Heart right ventricle (tissue), 16 donors: ENCODE measurements around the gene ANKRD17. TPM values are rescaled to one million over a fixed set of nuclear protein-coding genes. Genes with fewer than 3 reads are reported as not detected.

Source experiments
- ATAC-seq, 8 donors: fragments of 200-7000 bp; cut with Tn5 transposase; one replicate each; pipeline ENCODE4 v1.9.1; 2020; ENCODE audit warnings: mild to moderate bottlenecking in 8 of 8, moderate library complexity in 8 of 8, moderate number of reproducible peaks in 1 of 8
- DNase-seq, 2 donors: peaks; one replicate each; pipeline ENCODE4 v3.0.0-alpha.2; 2020
- H3K27ac ChIP-seq, 10 donors: fragments of 200-600 bp; sonication (generic) in 2 of 10; one replicate each; pipeline versions ENCODE4 v1.5.0 to v1.8.0; 2020 to 2022; ENCODE audit warnings: mild to moderate bottlenecking in 3 of 10
- H3K27me3 ChIP-seq, 7 donors: fragments of 200-600 bp; one replicate each; pipeline ENCODE4 v1.8.0; 2021 to 2022; ENCODE audit warnings: mild to moderate bottlenecking in 2 of 7
- H3K36me3 ChIP-seq, 9 donors: fragments of 200-600 bp; sonication (generic) in 1 of 9; one replicate each; pipeline versions ENCODE4 v1.5.0 to v1.8.0; 2020 to 2022; ENCODE audit warnings: mild to moderate bottlenecking in 2 of 9
- H3K4me1 ChIP-seq, 9 donors: fragments of 200-600 bp; sonication (generic) in 1 of 9; one replicate each; pipeline versions ENCODE4 v1.5.0 to v1.8.0; 2020 to 2022; ENCODE audit warnings: mild to moderate bottlenecking in 4 of 9
- H3K4me3 ChIP-seq, 10 donors: fragments of 200-600 bp; sonication (generic) in 2 of 10; one replicate each; pipeline versions ENCODE4 v1.5.0 to v1.8.0; 2020 to 2022; ENCODE audit warnings: mild to moderate bottlenecking in 7 of 10, moderate library complexity in 2 of 10
- H3K9me3 ChIP-seq, 11 donors: fragments of 200-600 bp in 10 of 11; sonication (generic) in 2 of 11; one replicate each; pipeline versions ENCODE4 v1.5.0 to v1.8.0; 2013 to 2022; ENCODE audit warnings: mild to moderate bottlenecking in 2 of 11, control low read depth in 1 of 11, moderate library complexity in 1 of 11
- WGBS, 2 donors: extraction: QIAGEN DNeasy Blood & Tissue Kit; methylation state at CpG; one replicate each; pipeline ENCODE4 v1.1.7; 2013; ENCODE audit warnings: inconsistent platforms in 1 of 2; 5-methylcytosine and 5-hydroxymethylcytosine counted together
- intact Hi-C, 10 donors: fragments of 100-400 bp; cut with DNase I; formaldehyde crosslinking; loops; one replicate each; pipeline versions ENCODE4 v1.11.1 to v1.14.2; 2022
- polyA plus RNA-seq, 2 donors: library from polyadenylated mRNA; stranded (reverse); fragments of 200-250 nt; gene quantifications; one replicate each; pipeline ENCODE4 v1.2.3, GENCODE V29; 2013
- total RNA-seq, 10 donors: library from RNA; stranded (reverse); fragmentation: NEBNext Ultra II Directional in 3 of 10; extraction: Animal tissue kit (Norgen Biotek cat#: 25700) in 3 of 10; gene quantifications; one replicate each; pipeline versions ENCODE4 v1.2.1 to v1.2.4, GENCODE V29; 2021 to 2023
- TF ChIP-seq, protein P1 (sequence below), 9 donors: fragments of 200-600 bp; sonication (generic) in 2 of 9; IDR thresholded peaks; one replicate each; pipeline versions ENCODE4 v1.5.0 to v1.8.0; 2021 to 2022; ENCODE audit warnings: antibody characterized with exemption in 9 of 9, mild to moderate bottlenecking in 5 of 9, moderate library complexity in 1 of 9
- donor health status: Arrhythmogenic right ventricular cardiomyopathy.
- donor health status: ischemic (EF 13 %, LVEDD 7.1; RV severe dilation, severe dysfunction).
- donor health status: healthy with polysubstance abuse.
- donor health status: DM: no; HTN: yes; CAD: no.
- donor health status: DM: no; HTN: no; CAD: no.
- donor health status: ischemic (EF 25% LVEDD 6.9; RV normal size, moderate dysfunction).
- donor health status: ischemic (EF 25% LVEDD 5.7; RV mildly dilated, moderate dysfunction).
- donor health status: healthy.
- donor health status: DM: yes; HTN: yes; CAD: no.
- donor health status: Ischemic cardiomyopathy.
- donor health status: ischemic (EF 35%, LVEDD 5.7; RV mildly dilated, moderate dysfunction).
- donor health status: nonischemic (EF 11% LVEDD 7.7; RV severe dilation, severe dysfunction).
- donor health status: DM: yes; HTN: yes; CAD: no.
- donor health status: PGD.
- donor health status: ischemic (EF 29% LVEDD 5.4; RV normal size, mild dysfunction).
- donor health status: nonischemic (EF 23%, LVEDD 6.1; RV moderate dilation, normal function).

Gene ANKRD17
- total and polyA plus RNA-seq, 12 donors = 13.5 to 71.7 (median 60.4) TPM

DNA sequence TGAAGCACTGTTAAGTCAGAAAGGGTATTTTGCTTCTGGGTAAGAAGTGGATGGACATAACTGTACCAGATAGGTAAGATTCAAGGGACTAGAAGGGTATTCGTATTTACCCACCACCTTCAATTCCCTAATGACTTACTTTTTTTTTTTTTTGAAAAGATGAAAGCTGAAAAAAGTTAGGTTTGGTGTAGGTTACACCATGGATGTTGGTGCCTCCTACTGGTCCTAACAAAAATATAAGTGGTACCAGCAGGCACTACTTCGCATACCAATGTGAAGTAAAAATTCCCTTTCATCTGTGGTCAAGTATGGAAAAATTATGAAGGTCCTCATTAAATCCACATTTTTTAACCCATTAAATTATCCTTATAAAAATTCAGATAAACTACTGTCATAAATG, 7.2 kb downstream of the ANKRD17 start:
- DNase-seq (no peak), ATAC-seq (no peak)
- 90 to 91% methylated on average over 2 of the region's 2 CpGs for WGBS, 2 donors
- TF ChIP-seq, protein P1, sequence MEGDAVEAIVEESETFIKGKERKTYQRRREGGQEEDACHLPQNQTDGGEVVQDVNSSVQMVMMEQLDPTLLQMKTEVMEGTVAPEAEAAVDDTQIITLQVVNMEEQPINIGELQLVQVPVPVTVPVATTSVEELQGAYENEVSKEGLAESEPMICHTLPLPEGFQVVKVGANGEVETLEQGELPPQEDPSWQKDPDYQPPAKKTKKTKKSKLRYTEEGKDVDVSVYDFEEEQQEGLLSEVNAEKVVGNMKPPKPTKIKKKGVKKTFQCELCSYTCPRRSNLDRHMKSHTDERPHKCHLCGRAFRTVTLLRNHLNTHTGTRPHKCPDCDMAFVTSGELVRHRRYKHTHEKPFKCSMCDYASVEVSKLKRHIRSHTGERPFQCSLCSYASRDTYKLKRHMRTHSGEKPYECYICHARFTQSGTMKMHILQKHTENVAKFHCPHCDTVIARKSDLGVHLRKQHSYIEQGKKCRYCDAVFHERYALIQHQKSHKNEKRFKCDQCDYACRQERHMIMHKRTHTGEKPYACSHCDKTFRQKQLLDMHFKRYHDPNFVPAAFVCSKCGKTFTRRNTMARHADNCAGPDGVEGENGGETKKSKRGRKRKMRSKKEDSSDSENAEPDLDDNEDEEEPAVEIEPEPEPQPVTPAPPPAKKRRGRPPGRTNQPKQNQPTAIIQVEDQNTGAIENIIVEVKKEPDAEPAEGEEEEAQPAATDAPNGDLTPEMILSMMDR (IDR thresholded peaks at IDR 0.05) = peak in 1 of 9 donors; percentile 17
- peaks cover 0 to 5% (median 0%) of the 10 kb centered on the region in 11 donors for H3K9me3 ChIP-seq
- peaks cover 0 to 61% (median 50%) of the 10 kb centered on the region in 9 donors for H3K4me1 ChIP-seq
- H3K27me3 ChIP-seq = no peaks in the 10 kb centered on the region
- H3K27ac ChIP-seq = no peak overlapping the region
- intact Hi-C loops = loop anchor here in 3 of 10 donors (10.0 kb wide), 3 partner anchors 117 to 157 kb away; no protein-coding TSS in a partner anchor
- H3K36me3 ChIP-seq = peaks cover 0 to 31% (median 0%) of the 10 kb centered on the region in 9 donors
- H3K4me3 ChIP-seq = no peak overlapping the region

DNA sequence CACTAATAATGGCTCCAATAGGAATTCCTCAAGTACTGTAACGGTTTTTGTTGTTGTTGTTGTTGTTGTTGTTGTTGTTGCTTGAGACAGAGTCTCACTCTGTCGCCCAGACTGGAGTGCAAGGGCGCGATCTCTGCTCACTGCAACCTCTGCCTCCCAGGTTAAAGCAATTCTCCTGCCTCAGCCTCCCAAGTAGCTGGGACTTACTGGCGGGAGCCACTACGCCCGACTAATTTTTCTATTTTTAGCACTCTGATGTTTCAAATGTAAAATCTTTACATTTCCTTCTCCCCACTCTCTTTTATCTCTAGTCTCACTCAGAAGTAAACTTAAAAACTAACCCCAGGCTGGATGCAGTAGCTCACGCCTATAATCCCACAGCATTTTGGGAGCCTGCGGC, 8.0 kb downstream of the ANKRD17 start:
- Histone ChIP-seq H3K4me3 (no peak overlapping the region), H3K27ac (no peak overlapping the region), H3K9me3 (peaks cover 0 to 5% (median 0%) of the 10 kb centered on the region in 11 donors), H3K4me1 (peaks cover 0 to 61% (median 47%) of the 10 kb centered on the region in 9 donors), H3K36me3 (peaks cover 0 to 30% (median 0%) of the 10 kb centered on the region in 9 donors), H3K27me3 (no peaks in the 10 kb centered on the region)
- ATAC-seq = no peak
- WGBS, 2 donors = 84 to 90% methylated on average over 9 of the region's 9 CpGs
- TF ChIP-seq, protein P1 (IDR thresholded peaks at IDR 0.05) = no peak
- intact Hi-C loops = loop anchor here in 3 of 10 donors (10.0 kb wide), 3 partner anchors 116 to 156 kb away; no protein-coding TSS in a partner anchor
- DNase-seq = no peak

DNA sequence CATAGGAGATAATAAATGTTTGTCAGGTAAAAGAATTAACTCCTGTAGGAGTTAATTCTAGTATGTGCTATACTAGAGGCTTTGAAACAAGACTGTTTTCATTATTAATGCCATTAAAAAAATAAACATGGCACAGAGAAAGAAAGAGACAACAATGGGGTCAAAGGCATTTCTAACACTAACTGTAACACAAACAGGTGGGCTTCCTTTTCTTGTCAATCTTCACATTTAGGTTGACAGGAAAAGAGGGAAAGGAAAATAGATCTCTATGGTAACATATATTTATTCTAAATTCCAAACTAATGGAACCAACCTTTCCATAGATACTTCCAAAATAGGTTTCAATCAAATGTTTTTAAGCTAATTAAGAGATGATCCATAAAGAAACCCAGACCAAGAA, 9.8 kb downstream of the ANKRD17 start:
- Histone ChIP-seq H3K27ac (no peak overlapping the region), H3K9me3 (peaks cover 0 to 5% (median 0%) of the 10 kb centered on the region in 11 donors), H3K4me3 (no peak overlapping the region), H3K4me1 (peaks cover 0 to 55% (median 29%) of the 10 kb centered on the region in 9 donors), H3K36me3 (peaks cover 0 to 29% (median 0%) of the 10 kb centered on the region in 9 donors), H3K27me3 (no peaks in the 10 kb centered on the region)
- intact Hi-C loops = no loop called here
- TF ChIP-seq, protein P1 (IDR thresholded peaks at IDR 0.05) = no peak
- ATAC-seq (no peak), DNase-seq (no peak)

DNA sequence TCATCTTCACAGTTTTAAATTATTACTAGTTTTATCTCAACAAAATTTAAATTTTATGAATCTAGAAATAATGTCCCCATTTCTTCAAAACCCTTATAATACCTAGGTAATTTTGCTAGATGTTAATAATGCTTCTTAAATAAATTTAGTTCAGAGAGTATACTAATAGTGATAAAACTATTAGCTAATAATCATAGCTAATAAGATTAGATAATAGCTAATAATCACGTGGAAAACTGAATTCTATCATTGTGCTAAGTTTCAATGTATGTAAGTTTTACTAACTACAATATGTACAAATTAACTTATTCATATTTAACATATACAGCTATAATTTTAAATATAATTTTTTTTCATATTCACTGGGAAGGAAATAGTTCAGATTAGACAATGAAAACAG, 10.2 kb downstream of the ANKRD17 start:
- intact Hi-C loops = no loop called here
- TF ChIP-seq, protein P1 (IDR thresholded peaks at IDR 0.05) = no peak
- ATAC-seq (no peak), DNase-seq (no peak)
- Histone ChIP-seq H3K9me3 (peaks cover 0 to 5% (median 0%) of the 10 kb centered on the region in 11 donors), H3K4me3 (no peak overlapping the region), H3K4me1 (peaks cover 0 to 55% (median 27%) of the 10 kb centered on the region in 9 donors), H3K36me3 (peaks cover 0 to 25% (median 0%) of the 10 kb centered on the region in 9 donors), H3K27ac (no peak overlapping the region), H3K27me3 (no peaks in the 10 kb centered on the region)
- WGBS, 2 donors = 92 to 96% methylated on average over 1 of the region's 1 CpG
